ENCODE results near the gene SLC44A1.

The SLC44A1 gene

DNA sequence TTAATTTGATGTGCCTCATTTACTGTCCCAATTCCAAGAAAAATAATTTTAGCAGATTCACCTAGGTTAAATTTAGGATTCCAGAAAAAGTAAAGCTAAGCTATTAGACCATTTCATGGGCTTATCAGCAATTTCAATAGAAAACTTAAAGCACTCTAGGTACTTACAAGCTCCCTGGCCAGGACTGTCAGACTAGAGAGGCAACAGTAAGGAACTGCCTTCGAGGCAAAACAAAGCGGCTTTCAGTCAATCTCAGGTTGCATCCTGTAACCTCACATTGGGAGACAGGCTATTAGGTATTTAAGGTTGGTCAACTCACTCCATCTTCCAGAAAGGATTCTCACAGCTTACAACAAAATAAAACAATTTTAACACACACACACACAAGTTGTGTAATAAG, 154.7 kb downstream of the SLC44A1 start:
- no peak for DNase-seq

DNA sequence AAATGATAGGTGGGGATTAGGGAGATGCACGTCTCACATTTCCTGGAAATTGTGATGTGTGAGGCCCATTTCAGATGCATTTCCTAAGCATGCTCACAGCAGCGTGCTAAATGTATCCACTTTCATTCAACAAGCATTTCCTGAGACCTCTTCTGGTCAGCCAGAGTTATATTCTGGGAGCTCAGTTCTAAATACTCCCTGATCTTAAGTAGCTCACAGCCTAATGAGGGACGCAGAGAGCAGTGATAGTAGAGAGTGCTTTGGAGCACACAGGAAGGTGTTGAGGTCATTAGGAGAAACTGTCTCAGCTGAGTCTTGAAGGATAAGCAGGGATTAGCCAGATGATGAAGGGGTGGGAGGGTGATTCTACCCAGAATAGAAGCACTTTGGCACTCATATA, 157.2 kb downstream of the SLC44A1 start:
- peak; percentile 25 for DNase-seq

DNA sequence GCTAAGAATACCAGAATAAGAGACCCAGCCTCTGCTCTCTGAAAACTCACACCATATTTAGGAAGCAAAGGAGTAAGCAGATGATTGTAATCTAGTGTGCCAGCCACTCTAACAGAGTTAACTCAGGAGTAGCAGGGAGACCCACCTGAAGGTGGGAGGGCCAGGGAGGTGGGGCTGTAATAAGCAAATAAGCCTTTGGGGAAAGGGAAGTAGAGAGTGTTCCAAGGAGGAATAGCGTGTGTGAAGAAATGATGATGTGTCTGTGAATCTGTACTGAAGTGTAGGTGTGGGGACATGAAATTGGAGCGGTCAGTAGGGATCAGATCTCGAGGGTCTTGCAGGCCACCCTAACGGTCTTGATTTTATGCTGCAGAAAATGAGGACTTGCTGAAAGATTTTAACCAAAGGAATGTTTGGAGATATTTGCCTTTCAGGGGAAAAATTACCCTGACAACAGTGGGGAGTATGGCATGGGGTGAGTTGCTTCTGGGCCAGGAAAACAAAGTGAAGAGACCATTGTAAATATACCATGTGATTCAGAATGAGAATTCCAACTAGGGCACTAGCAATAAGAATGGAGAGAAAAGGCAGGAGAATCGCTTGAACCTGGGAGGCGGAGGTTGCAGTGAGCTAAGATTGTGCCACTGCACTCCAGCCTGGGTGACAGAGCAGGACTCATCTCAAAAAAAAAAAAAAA, 159.2 kb downstream of the SLC44A1 start:
- DNase-seq = no peak

GRCh38 chr9:105405514-105406131, 161.2 kb downstream of the SLC44A1 start:
- DNase-seq = no peak

DNA sequence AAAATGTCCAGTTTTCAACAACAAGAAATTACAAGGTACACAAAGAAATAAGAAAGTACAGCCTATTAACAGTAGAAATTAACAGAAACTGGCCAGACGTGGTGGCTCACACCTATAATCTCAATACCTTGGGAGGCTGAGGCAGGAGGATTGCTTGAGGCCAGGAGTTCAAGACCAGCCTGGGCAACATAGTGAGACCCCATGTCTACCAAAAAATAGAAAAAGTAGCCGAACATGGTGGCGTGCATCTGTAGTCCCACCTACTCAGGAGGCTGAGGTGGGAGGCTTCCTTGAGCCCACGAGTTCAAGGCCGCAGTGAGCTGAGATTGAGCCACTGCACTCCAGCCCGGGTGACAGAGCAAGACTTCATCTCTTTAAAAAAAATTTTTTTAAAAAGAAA, 161.9 kb downstream of the SLC44A1 start:
- no peak for DNase-seq

GRCh38 chr9:105413525-105413924, 169.1 kb downstream of the SLC44A1 start:
- peak; percentile 27 for DNase-seq

DNA sequence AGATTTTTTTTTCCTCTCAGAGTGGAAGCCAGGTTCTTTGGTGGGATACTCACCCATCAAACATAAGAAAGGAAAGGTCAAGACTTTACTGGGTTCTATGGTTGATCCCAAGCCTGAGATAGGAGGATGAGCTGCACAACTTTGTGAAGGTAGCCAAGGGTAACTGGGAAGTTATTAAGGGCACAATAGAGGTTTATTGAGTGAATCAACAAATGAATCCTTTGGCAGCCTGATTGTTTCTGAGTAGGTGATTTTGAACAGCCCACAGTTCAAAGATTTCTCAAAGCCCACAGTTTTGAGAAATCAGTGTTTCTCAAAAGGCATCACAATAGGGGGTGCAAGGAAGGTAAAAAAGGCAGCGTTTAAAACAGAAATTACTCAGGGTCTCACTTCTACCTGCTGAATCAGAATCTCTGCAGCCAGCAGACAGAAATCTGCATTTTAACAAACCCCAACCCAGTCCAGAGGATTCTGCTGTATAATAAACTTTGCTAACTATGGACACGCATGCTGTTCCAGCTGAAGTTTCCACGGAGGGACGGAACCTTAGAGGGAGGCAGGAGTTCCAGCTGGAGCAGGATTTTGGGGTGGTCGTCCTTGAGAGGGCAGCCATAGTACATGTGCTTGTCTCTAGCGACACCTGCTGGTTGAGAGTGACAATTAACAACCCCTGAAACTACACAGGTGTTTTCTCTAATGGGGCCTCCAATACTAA, 170.7 kb downstream of the SLC44A1 start:
- DNase-seq = peak; percentile 91

- DNase-seq = no peak
These were observed 171.2 kb downstream of the SLC44A1 start for GRCh38 chr9:105415662-105415980.

DNA sequence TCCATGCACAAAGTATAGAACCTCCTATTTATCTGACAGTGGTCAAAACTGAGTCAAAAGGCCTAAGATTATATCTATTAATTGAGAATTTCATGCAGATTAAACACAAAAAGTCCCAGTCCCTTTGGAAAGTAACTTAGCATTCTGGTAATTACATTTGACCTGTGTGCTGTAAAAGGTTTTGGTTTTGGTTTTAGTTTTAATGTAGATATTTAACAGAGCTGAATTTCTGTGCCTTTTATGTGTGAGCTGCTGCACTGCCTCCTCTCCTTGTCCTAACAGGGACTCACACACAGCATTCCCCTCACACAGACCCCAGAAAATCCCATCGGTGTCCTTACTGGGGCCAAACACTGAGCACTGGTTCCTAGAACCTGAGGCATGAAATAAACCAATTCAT, 172.4 kb downstream of the SLC44A1 start:
- no peak for DNase-seq

GRCh38 chr9:105418588-105419500, 174.4 kb downstream of the SLC44A1 start:
- no peak for DNase-seq

GRCh38 chr9:105419816-105420597, 175.6 kb downstream of the SLC44A1 start:
- no peak for DNase-seq

DNA sequence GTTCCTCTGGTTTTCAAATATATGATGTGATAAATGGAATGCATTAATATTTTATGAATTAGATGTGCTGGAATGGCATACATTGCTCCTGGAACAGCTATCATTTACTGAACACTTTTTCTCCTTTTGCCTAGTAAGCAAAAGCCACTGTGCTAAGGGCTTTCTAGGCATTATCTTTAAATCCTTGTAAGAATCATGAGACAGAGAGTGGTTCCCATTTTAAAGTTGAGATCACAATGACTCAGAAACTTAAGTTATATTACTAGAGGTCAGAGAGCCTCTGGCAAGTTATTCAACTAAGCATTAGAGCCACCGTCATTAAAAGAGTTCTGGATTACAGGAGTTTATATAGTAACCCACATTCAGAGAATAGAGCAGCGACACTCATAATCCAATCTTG, 176.7 kb downstream of the SLC44A1 start:
- DNase-seq = no peak

DNA sequence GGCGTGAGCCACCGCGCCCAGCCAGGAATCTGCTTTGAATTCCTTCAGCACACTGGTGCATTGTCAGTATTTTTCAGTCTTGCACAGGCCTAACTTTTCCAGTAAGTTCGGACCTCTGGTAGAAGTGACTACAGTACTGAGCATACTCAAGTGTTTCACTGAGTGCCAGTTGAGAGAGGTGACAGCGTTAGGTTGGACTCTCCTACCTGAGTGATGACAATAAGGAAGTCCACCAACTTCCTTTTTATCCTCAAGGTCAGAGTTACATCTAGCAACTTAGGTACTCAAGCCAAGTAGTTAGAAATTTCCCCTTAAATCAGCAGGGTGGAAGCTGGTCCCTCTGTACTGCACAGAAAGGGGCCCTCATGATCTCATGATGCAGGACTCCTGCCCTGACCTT, 177.4 kb downstream of the SLC44A1 start:
- no peak for DNase-seq

DNA sequence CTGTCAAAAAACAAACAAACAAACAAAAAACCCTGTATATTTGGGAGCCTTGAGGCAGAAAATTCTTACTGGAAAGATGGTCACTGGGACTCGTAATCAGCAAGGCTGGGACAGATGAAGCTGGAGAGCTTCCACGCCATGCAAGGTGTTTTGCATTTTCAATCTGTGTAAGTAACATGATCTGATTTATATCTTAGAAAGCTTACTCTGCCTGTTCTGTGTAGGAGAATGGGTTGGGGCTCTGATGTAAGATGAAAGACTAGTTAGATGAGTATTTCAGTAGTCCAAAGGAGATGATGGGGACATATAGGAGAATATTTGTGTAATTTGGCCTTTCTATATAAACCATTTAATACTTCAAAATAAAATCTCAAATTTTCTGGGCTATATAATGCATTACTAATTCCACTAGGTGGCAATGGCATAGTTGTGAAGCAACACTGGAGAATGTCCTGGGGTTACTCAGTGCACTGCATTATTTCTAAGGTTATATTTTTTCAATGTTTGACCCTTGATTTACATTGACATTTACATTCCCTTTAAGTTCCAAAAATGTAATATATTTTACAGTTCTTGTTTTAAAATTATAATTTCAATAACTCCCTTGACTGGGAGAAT, 181.5 kb downstream of the SLC44A1 start:
- no peak for DNase-seq

DNA sequence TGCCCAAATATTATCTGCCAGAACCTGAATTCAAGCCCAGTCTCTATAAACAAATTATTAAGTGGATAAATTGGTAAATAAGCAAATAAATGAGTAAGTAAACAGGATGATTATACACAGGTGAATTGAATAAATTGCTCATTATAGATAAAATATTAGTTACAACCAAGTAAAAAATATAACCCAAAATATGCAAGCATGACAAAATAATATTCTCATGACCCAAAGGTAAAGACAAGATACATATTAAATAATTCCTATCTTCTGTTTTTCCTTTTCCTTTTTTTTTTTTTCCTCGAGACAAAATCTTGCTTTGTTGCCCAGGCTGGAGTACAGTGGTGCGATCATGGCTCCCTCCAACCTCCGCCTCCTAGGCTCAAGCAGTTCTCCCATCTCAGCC, 182.2 kb downstream of the SLC44A1 start:
- DNase-seq = no peak

GRCh38 chr9:105431424-105432246, 187.2 kb downstream of the SLC44A1 start:
- DNase-seq = no peak

DNA sequence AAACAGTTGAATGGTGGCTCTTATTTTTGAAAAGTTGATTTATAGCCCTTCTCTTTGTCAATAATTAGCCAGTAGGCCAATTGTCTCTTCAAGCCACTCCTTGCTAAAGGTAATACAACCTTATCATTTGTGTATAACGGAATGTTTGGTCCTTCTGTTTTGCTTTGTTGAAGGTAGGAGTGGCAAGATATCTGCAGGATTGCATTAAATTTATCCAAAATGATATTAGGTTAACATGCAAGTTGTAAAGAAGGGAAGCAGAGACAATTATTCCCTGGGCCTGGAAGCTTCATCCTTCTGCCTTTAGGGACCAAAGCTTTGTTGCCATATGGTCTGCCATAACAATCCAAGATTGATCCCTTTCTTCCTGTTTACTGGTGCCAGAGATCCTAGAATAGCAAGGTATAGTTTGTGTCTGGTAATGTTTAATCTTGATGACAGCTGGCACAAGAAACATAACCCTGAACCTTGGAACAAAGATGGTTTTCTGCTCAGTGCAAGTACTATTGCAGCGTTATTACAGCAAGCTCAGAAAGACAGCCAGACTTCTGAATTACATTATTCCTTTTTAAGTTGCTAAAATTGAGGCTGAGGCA, 187.9 kb downstream of the SLC44A1 start:
- DNase-seq = no peak

GRCh38 chr9:105435453-105435852, 191.0 kb downstream of the SLC44A1 start:
- no peak for DNase-seq

DNA sequence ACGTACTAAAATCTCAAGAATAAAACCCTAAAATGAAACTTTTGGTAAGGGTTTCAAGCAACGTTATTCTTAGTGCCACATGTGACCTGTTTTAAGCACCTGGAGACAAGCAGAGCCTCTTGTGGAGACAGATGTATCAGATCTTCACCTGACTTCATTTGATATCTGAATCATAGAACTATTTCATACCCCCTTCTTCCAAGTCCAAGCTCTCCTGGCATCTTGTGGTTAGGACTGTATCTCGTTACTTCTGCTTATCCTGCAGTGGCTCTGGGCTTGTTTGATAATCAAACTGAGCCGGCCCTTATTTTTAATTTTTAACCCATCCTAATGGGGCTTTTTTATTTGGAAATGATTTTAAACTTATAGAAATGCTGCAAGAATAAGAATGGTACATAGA, 192.3 kb downstream of the SLC44A1 start:
- DNase-seq = no peak

DNA sequence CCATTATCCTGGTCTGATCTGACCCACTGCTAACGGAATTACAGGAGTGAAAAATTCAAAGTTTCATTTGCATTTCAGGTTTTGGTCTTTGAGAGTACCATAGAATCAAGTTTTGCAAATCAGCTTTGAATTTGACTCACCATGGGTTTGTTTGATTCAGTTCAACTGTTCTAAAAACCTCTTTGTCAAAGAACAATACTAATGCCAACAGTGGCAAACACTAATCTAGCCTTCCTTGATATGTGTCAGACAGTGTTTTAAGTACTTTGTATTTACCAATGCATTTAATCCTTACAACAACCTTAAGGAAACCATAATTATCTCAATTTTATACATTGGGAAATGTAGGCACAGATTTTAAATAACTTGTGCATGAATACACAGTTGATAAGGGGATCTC, 193.3 kb downstream of the SLC44A1 start:
- no peak for DNase-seq

Measured in eye (tissue), 1 donor.